ENCODE measurements around the gene LSM2. TPM values are rescaled to one million over a fixed set of nuclear protein-coding genes. Genes with fewer than 3 reads are reported as not detected.
"Not testable (repeated sequence)": the region's sequence is repeated elsewhere in the genome, so short reads cannot be mapped to it uniquely, and the experiment has no call there.

The LSM2 gene
- total and polyA plus RNA-seq, 7 donors: 19.5 to 92.1 (median 35.3) TPM

DNA sequence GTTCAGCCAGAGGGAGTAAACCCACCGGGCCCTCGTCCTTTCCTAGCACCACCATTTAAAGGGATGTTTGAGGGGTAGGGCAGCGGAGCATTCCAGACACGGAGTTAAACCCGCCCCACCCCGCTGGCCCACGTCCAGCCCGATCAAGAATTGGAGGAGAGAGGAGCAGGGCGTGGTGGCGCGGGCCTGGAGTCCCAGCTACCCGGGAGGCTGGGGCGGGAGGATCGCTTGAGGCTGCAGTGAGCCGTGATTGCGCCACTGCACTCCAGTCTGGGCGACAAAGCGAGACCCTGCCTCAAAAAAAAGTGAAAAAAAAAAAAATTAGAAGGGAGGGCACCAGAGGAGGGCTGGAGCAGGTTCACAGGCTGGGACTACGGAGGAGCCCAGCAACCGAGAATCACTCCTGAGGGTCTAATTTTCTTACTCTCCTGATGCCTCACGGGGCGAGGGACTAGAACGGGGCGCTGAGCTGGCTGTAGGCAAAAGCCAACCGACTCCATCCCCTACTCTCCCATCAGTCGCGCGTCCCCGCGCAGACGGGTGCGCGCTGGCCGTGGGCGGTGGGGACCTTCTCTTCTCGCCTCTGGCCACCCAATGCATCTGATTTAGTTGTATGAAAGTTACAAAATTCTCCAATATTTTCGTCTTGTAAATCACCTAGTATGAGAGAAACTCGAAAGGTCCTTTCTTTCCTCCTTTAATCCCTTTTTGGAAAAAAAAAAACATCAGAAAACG lies 14.7 kb upstream of the LSM2 start:
- Histone ChIP-seq H3K4me1 (peaks cover 47% of the 10 kb centered on the region), H3K9me3 (no peaks in the 10 kb centered on the region), H3K4me3 (peak overlapping the region; percentile 64), H3K27me3 (ENCODE audit: insufficient read depth in 3 of 3, low read length in 2 of 3) (no peaks in the 10 kb centered on the region), H3K36me3 (ENCODE audit: insufficient read depth in 1 of 2, low read depth in 1 of 2) (no peaks in the 10 kb centered on the region), H3K27ac (peak overlapping the region; percentile 91)
- ATAC-seq (peak; percentile 32 to 50 (median 46)), DNase-seq (peak; percentile 78 to 85)
- WGBS, 3 donors: 4 to 5% (median 4%) methylated on average over 35 to 39 of the region's 39 CpGs
- intact Hi-C loops (cut with DNase I): no loop called here
- TF ChIP-seq, protein P1, sequence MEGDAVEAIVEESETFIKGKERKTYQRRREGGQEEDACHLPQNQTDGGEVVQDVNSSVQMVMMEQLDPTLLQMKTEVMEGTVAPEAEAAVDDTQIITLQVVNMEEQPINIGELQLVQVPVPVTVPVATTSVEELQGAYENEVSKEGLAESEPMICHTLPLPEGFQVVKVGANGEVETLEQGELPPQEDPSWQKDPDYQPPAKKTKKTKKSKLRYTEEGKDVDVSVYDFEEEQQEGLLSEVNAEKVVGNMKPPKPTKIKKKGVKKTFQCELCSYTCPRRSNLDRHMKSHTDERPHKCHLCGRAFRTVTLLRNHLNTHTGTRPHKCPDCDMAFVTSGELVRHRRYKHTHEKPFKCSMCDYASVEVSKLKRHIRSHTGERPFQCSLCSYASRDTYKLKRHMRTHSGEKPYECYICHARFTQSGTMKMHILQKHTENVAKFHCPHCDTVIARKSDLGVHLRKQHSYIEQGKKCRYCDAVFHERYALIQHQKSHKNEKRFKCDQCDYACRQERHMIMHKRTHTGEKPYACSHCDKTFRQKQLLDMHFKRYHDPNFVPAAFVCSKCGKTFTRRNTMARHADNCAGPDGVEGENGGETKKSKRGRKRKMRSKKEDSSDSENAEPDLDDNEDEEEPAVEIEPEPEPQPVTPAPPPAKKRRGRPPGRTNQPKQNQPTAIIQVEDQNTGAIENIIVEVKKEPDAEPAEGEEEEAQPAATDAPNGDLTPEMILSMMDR (IDR thresholded peaks at IDR 0.05): no peak

DNA sequence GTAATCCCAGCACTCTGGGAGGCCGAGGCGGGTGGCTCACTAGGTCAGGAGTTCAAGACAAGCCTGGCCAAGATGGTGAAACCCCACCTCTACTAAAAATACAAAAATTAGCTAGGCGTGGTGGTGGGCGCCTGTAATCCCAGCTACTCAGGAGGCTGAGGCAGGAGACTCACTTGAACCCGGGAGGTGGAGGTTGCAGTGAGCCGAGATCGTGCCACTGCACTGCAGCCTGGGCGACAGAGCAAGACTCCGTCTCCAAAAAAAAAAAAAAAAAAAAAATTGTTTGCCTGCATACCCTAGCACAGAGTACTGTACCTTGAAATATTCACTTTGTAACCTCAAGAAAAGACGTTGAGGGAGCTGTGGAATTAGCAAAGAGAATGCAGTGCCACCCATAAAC lies 13.6 kb upstream of the LSM2 start:
- H3K9me3 ChIP-seq; DNase-seq; H3K4me3 ChIP-seq; H3K36me3 ChIP-seq (ENCODE audit: insufficient read depth in 1 of 2, low read depth in 1 of 2); ATAC-seq; H3K27me3 ChIP-seq (ENCODE audit: insufficient read depth in 3 of 3, low read length in 2 of 3); intact Hi-C loops (cut with DNase I): not testable (repeated sequence)
- H3K27ac ChIP-seq: peak overlapping the region; percentile 91
- H3K4me1 ChIP-seq: peaks cover 37% of the 10 kb centered on the region
- WGBS, 3 donors: 71 to 90% (median 74%) methylated on average over 8 to 10 of the region's 10 CpGs

DNA sequence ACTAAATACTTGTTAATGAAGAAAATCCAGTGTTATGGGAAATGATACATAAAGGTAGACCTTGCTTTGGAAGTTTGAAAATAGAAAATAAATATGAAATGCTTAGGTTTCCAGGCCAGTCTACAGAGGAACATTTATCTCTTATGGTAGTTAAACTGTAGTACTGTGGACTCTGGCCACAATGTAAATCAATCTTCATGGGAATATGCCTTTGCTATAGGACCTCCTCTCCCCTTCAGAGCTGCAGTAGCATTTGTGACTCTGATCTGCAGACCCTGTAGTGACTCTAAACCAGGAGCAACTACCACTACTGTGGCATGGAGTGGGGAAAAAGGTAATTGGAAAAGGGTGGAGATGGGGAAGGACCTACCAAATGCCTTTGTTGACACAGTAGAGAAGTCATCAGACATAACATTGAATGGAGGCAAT lies 13.1 kb upstream of the LSM2 start:
- no peak for ATAC-seq
- no peaks in the 10 kb centered on the region for H3K36me3 ChIP-seq (ENCODE audit: insufficient read depth in 1 of 2, low read depth in 1 of 2)
- peak overlapping the region; percentile 91 for H3K27ac ChIP-seq
- peaks cover 35% of the 10 kb centered on the region for H3K4me1 ChIP-seq
- TF ChIP-seq, protein P1 (IDR thresholded peaks at IDR 0.05): no peak
- H3K9me3 ChIP-seq: no peaks in the 10 kb centered on the region
- peak overlapping the region; percentile 73 for H3K4me3 ChIP-seq
- intact Hi-C loops (cut with DNase I): loop anchor here in 1 of 2 donors (10.0 kb wide), 1 partner anchor 1155 kb away; no protein-coding TSS in a partner anchor
- DNase-seq: no peak
- H3K27me3 ChIP-seq (ENCODE audit: insufficient read depth in 3 of 3, low read length in 2 of 3): no peaks in the 10 kb centered on the region

DNA sequence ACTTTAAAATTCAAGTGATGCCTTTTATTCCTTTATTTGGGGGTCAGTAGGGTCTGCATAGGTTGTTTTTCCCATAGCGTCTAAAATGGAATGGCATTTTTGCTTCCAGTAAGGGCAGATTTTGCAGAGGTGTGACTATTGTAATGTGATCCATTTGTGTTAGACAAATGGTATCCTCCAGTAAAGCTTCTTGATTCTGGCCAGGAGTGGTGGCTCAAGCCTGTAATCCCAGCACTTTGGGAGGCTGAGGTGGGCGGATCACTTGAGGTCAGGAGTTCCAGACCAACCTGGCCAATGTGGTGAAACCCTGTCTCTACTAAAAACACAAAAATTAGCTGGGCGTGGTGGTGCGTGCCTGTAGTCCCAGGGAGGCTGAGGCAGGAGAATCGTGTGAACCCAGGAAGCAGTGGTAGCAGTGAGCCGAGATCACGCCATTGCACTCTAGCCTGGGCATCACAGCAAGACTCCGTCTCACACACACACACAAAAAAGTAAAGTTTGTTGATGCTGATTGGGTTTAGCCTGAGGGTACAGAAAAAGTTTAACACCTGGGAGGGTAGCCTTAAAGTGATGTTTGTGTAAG lies 11.3 kb upstream of the LSM2 start:
- WGBS, 3 donors: 14 to 26% (median 19%) methylated on average over 8 of the region's 8 CpGs
- H3K27me3 ChIP-seq (ENCODE audit: insufficient read depth in 3 of 3, low read length in 2 of 3); H3K36me3 ChIP-seq (ENCODE audit: insufficient read depth in 1 of 2, low read depth in 1 of 2); ATAC-seq; DNase-seq; H3K9me3 ChIP-seq: not testable (repeated sequence)
- peak overlapping the region; percentile 91 for H3K27ac ChIP-seq
- peaks cover 40% of the 10 kb centered on the region for H3K4me1 ChIP-seq
- intact Hi-C loops (cut with DNase I): loop anchor here in 1 of 2 donors (10.0 kb wide), 1 partner anchor 1157 kb away; no protein-coding TSS in a partner anchor
- peak overlapping the region; percentile 73 for H3K4me3 ChIP-seq

DNA sequence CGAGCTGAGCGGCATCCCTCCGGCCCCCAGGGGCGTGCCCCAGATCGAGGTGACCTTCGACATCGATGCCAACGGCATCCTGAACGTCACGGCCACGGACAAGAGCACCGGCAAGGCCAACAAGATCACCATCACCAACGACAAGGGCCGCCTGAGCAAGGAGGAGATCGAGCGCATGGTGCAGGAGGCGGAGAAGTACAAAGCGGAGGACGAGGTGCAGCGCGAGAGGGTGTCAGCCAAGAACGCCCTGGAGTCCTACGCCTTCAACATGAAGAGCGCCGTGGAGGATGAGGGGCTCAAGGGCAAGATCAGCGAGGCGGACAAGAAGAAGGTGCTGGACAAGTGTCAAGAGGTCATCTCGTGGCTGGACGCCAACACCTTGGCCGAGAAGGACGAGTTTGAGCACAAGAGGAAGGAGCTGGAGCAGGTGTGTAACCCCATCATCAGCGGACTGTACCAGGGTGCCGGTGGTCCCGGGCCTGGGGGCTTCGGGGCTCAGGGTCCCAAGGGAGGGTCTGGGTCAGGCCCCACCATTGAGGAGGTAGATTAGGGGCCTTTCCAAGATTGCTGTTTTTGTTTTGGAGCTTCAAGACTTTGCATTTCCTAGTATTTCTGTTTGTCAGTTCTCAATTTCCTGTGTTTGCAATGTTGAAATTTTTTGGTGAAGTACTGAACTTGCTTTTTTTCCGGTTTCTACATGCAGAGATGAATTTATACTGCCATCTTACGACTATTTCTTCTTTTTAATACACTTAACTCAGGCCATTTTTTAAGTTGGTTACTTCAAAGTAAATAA lies 10.6 kb upstream of the LSM2 start:
- H3K4me3 ChIP-seq: peak overlapping the region; percentile 73
- H3K4me1 ChIP-seq: peaks cover 38% of the 10 kb centered on the region
- DNase-seq: peak in 1 of 2 donors; percentile 65
- not testable (repeated sequence) for ATAC-seq; H3K27me3 ChIP-seq (ENCODE audit: insufficient read depth in 3 of 3, low read length in 2 of 3); H3K9me3 ChIP-seq; H3K36me3 ChIP-seq (ENCODE audit: insufficient read depth in 1 of 2, low read depth in 1 of 2)
- intact Hi-C loops (cut with DNase I): loop anchor here in 1 of 2 donors (10.0 kb wide), 1 partner anchor 1157 kb away; no protein-coding TSS in a partner anchor
- peak overlapping the region; percentile 91 for H3K27ac ChIP-seq
- 9 to 23% (median 19%) methylated on average over 12 to 14 of the region's 37 CpGs for WGBS, 3 donors

All from psoas muscle (tissue), 8 donors.